Stimulated activated CD4-positive, alpha-beta T cell treated with anti-CD3 and anti-CD28 coated beads, TNF-alpha, amount 100 ng/mL, for 48 hours (primary cell): ENCODE data around the gene TRIM46.
A peak's percentile ranks its signal among the peaks of the same experiment; 100 is the strongest.
"Not testable (repeated sequence)": the region's sequence is repeated elsewhere in the genome, so short reads cannot be mapped to it uniquely, and the experiment has no call there.

Experiments used
- DNase-seq, 3 donors: peaks; one replicate each; pipeline ENCODE4 v3.0.0-alpha.2; 2020; ENCODE audit warnings: low read depth in 3 of 3

Gene TRIM46

GRCh38 chr1:155205035-155205434, 31.4 kb downstream of the TRIM46 start:
- DNase-seq: no peak

GRCh38 chr1:155205969-155206593, 32.4 kb downstream of the TRIM46 start:
- DNase-seq: no peak

GRCh38 chr1:155206891-155207805, 33.5 kb downstream of the TRIM46 start:
- peak; percentile 79 to 89 (median 85) for DNase-seq

GRCh38 chr1:155207806-155208540, 34.3 kb downstream of the TRIM46 start, which contains the start of gene THBS3:
Gene THBS3, minus strand, starts transcription at chr1:155207897. Its CDS starts 21 bp downstream, at chr1:155207876.
- DNase-seq: no peak

GRCh38 chr1:155208541-155209311, 35.1 kb downstream of the TRIM46 start, which contains the start of gene MTX1:
Gene MTX1, plus strand, starts transcription at chr1:155208695. Its CDS starts 110 bp downstream, at chr1:155208805.
- DNase-seq: peak; percentile 72 to 83 (median 73)

- DNase-seq: no peak
Observed at GRCh38 chr1:155209312-155209721, 35.7 kb downstream of the TRIM46 start.

GRCh38 chr1:155210314-155211104, 36.9 kb downstream of the TRIM46 start:
- no peak for DNase-seq

- not testable (repeated sequence) for DNase-seq
Observed at GRCh38 chr1:155211381-155212050, 37.9 kb downstream of the TRIM46 start.

- DNase-seq: not testable (repeated sequence)
Observed at GRCh38 chr1:155212051-155212440, 38.4 kb downstream of the TRIM46 start.

- not testable (repeated sequence) for DNase-seq
Observed at GRCh38 chr1:155214702-155215101, 41.1 kb downstream of the TRIM46 start.

- no peak for DNase-seq
Observed at GRCh38 chr1:155218854-155219591, 45.4 kb downstream of the TRIM46 start.

GRCh38 chr1:155219592-155220031, 46.0 kb downstream of the TRIM46 start:
- no peak for DNase-seq

GRCh38 chr1:155220211-155220965, 46.7 kb downstream of the TRIM46 start:
- DNase-seq: not testable (repeated sequence)

- no peak for DNase-seq
Observed at GRCh38 chr1:155223047-155223446, 49.4 kb downstream of the TRIM46 start.

- DNase-seq: not testable (repeated sequence)
Observed at GRCh38 chr1:155225404-155225759, 51.7 kb downstream of the TRIM46 start.

GRCh38 chr1:155226188-155226909, 52.7 kb downstream of the TRIM46 start:
- peak; percentile 60 to 94 (median 64) for DNase-seq

- peak; percentile 15 to 76 (median 27) for DNase-seq
Observed at GRCh38 chr1:155226910-155227260, 53.2 kb downstream of the TRIM46 start.
